ENCODE data around the gene TSHZ2.

- TF ChIP-seq CTCF (IDR thresholded peaks at IDR 0.05) (no peak), POLR2A (IDR thresholded peaks at IDR 0.05) (no peak)
Observed at GRCh38 chr20:53016071-53016470, 43.9 kb downstream of the TSHZ2 start.
